ACC112 (cell line): Measurements from ENCODE around the gene CARMIL1.

Source experiments
- H2AFZ ChIP-seq: fragments of 200-600 bp; sonication (generic); one replicate; pipeline ENCODE4 v1.6.0; 2017; ENCODE audit warnings: antibody characterized with exemption, low read length; ENCODE audit not compliant: unreplicated experiment
- H3K27ac ChIP-seq: fragments of 200-600 bp; sonication (generic); 2 replicates; pipeline ENCODE4 v1.5.1; 2014; ENCODE audit warnings: low read depth, mild to moderate bottlenecking, antibody characterized with exemption, low read length, moderate library complexity
- H3K27me3 ChIP-seq: fragments of 200-600 bp; sonication (generic); 2 replicates; pipeline ENCODE4 v1.6.1; 2014; ENCODE audit warnings: mild to moderate bottlenecking, antibody characterized with exemption, low read length, moderate library complexity, mixed read lengths; ENCODE audit not compliant: insufficient read depth
- H3K36me3 ChIP-seq: fragments of 200-600 bp; sonication (generic); 2 replicates; pipeline ENCODE4 v1.6.1; 2016; ENCODE audit warnings: mild to moderate bottlenecking, antibody characterized with exemption, low read length, moderate library complexity, mixed read lengths; ENCODE audit not compliant: insufficient read depth
- H3K4me1 ChIP-seq: fragments of 200-600 bp; sonication (generic); one replicate; pipeline ENCODE4 v1.6.1; 2016; ENCODE audit warnings: low read length, mixed read lengths; ENCODE audit not compliant: insufficient read depth, unreplicated experiment, control insufficient read depth
- H3K4me3 ChIP-seq: fragments of 200-600 bp; sonication (generic); 2 replicates; pipeline ENCODE4 v1.5.1; 2014; ENCODE audit warnings: mild to moderate bottlenecking, low read depth, low read length
- H3K79me2 ChIP-seq: fragments of 200-600 bp; sonication (generic); one replicate; pipeline ENCODE4 v1.6.0; 2016; ENCODE audit warnings: low read length; ENCODE audit not compliant: control insufficient read depth, unreplicated experiment, insufficient read depth

CARMIL1 gene

GRCh38 chr6:25665455-25665854 lies 386.3 kb downstream of the CARMIL1 start:
- no peak overlapping the region for H3K4me3 ChIP-seq
- peaks cover 4% of the 10 kb centered on the region for H3K4me1 ChIP-seq
- H3K36me3 ChIP-seq = no peaks in the 10 kb centered on the region
- H3K27ac ChIP-seq = no peak overlapping the region
- no peaks in the 10 kb centered on the region for H3K79me2 ChIP-seq
- peaks cover 42% of the 10 kb centered on the region for H3K27me3 ChIP-seq
- no peak overlapping the region for H2AFZ ChIP-seq

- Histone ChIP-seq H3K4me3 (no peak overlapping the region), H3K27ac (no peak overlapping the region), H3K4me1 (no peaks in the 10 kb centered on the region), H3K79me2 (no peaks in the 10 kb centered on the region), H3K27me3 (peaks cover 59% of the 10 kb centered on the region), H3K36me3 (no peaks in the 10 kb centered on the region), H2AFZ (no peak overlapping the region)
Observed at GRCh38 chr6:25669413-25669812, 390.2 kb downstream of the CARMIL1 start.
